K562 (cell line): Measurements from ENCODE around the gene FCGR2B. TPM values are rescaled to one million over a fixed set of nuclear protein-coding genes. Genes with fewer than 3 reads are reported as not detected.

Experiments used
- ATF4 ChIP-seq: fragments of 450-650 bp; formaldehyde crosslinking; IDR thresholded peaks from 2 replicates; pipeline ENCODE4 v1.4.0; 2022; ENCODE audit warnings: mild to moderate bottlenecking, moderate library complexity
- NR2C2 ChIP-seq, 2 experiments: fragments of 200-800 bp in 1 of 2; sonication (Bioruptor generic) in 1 of 2; sonication (generic) in 1 of 2; formaldehyde crosslinking in 1 of 2; IDR thresholded peaks; 2 replicates each; pipeline versions ENCODE4 v1.6.1 to v1.8.0; 2016 to 2022; ENCODE audit warnings: mild to moderate bottlenecking in 1 of 2, missing compliant biosample characterization in 1 of 2, missing genetic modification characterization in 1 of 2, missing genetic modification reagents in 1 of 2
- NRF1 ChIP-seq, 2 experiments: fragments of 450-650 bp; IDR thresholded peaks in 1 of 2; conservative IDR thresholded peaks in 1 of 2; 2 replicates each; pipeline ENCODE4 v1.6.1; 2014; ENCODE audit warnings: mild to moderate bottlenecking in 2 of 2
- PBX2 ChIP-seq, 2 experiments: IDR thresholded peaks in 1 of 2; conservative IDR thresholded peaks in 1 of 2; 2 replicates each; pipeline ENCODE4 v1.6.1; 2016; ENCODE audit warnings: low read depth in 2 of 2, mild to moderate bottlenecking in 1 of 2, missing compliant biosample characterization in 1 of 2, missing genetic modification characterization in 1 of 2, moderate library complexity in 1 of 2
- ZNF217 ChIP-seq: sonication (generic); formaldehyde crosslinking; IDR thresholded peaks from 2 replicates; pipeline ENCODE4 v1.8.0; 2022; ENCODE audit warnings: mild to moderate bottlenecking, missing genetic modification reagents
- ZNF232 ChIP-seq: sonication (generic); formaldehyde crosslinking; IDR thresholded peaks from 2 replicates; pipeline ENCODE4 v1.8.0; 2022; ENCODE audit warnings: mild to moderate bottlenecking, missing genetic modification reagents
- ZNF41 ChIP-seq: fragments of 250-450 bp; sonication (Bioruptor Pico); conservative IDR thresholded peaks from 2 replicates; pipeline ENCODE4 v1.4.0; 2020; ENCODE audit warnings: mild to moderate bottlenecking
- polyA plus RNA-seq, 8 experiments: library from polyadenylated mRNA; depleted of rRNA in 4 of 8; stranded (reverse) in 5 of 8; unstranded in 3 of 8; fragments of >200 nt; fragmentation: Nextera tagmentation in 2 of 8; fragmentation: Illumina TruSeq in 1 of 8; extraction: Ambion mirVana in 2 of 8; extraction: Trizol in 1 of 8; gene quantifications; 2 replicates each; pipeline versions ENCODE4 v1.2.1 to v1.2.3, GENCODE V29; 2011 to 2014; ENCODE audit warnings: inconsistent platforms in 1 of 8, missing spikeins in 1 of 8
- total RNA-seq, 7 experiments: library from RNA; depleted of rRNA in 6 of 7; stranded (reverse); fragments of >200 nt in 6 of 7; fragmentation: Illumina TruSeq in 2 of 7; extraction: Trizol in 2 of 7; gene quantifications; 2 replicates each; pipeline versions ENCODE4 v1.2.1 to v1.2.3, GENCODE V29; 2011 to 2021; ENCODE audit warnings: low replicate concordance in 1 of 7
- TF ChIP-seq, protein P1 (sequence below), 2 experiments: fragments of 450-650 bp; IDR thresholded peaks; 2 replicates each; pipeline ENCODE4 v1.6.1; 2018; ENCODE audit warnings: mild to moderate bottlenecking in 2 of 2, low read depth in 1 of 2; ENCODE audit not compliant: partially characterized antibody in 2 of 2
- TF ChIP-seq, protein P2 (sequence below): fragments of 450-650 bp; IDR thresholded peaks from 2 replicates; pipeline ENCODE4 v1.6.1; 2017; ENCODE audit warnings: antibody characterized with exemption, mild to moderate bottlenecking

FCGR2B gene
- total and polyA plus RNA-seq, 9 of the 15 experiments (the other 6 are each of a cell fraction or from before 2014, with no cell fraction given) = 1.7 to 8.9 (median 3.9) TPM

GRCh38 chr1:161706482-161707347 lies 43.8 kb downstream of the FCGR2B start, which contains the start of gene FCRLA (continued):
- TF ChIP-seq PBX2 (CRISPR knock-in tag; IDR thresholded peaks at IDR 0.05; ENCODE audit: low read depth) = no peak
- TF ChIP-seq PBX2 (tag; conservative IDR thresholded peaks at IDR 0.05; ENCODE audit: low read depth) = peak; percentile 57
- TF ChIP-seq NR2C2 (CRISPR knock-in tag; IDR thresholded peaks at IDR 0.05) = no peak
- TF ChIP-seq NR2C2 (tag; IDR thresholded peaks at IDR 0.05) = peak; percentile 82
- TF ChIP-seq, protein P1, sequence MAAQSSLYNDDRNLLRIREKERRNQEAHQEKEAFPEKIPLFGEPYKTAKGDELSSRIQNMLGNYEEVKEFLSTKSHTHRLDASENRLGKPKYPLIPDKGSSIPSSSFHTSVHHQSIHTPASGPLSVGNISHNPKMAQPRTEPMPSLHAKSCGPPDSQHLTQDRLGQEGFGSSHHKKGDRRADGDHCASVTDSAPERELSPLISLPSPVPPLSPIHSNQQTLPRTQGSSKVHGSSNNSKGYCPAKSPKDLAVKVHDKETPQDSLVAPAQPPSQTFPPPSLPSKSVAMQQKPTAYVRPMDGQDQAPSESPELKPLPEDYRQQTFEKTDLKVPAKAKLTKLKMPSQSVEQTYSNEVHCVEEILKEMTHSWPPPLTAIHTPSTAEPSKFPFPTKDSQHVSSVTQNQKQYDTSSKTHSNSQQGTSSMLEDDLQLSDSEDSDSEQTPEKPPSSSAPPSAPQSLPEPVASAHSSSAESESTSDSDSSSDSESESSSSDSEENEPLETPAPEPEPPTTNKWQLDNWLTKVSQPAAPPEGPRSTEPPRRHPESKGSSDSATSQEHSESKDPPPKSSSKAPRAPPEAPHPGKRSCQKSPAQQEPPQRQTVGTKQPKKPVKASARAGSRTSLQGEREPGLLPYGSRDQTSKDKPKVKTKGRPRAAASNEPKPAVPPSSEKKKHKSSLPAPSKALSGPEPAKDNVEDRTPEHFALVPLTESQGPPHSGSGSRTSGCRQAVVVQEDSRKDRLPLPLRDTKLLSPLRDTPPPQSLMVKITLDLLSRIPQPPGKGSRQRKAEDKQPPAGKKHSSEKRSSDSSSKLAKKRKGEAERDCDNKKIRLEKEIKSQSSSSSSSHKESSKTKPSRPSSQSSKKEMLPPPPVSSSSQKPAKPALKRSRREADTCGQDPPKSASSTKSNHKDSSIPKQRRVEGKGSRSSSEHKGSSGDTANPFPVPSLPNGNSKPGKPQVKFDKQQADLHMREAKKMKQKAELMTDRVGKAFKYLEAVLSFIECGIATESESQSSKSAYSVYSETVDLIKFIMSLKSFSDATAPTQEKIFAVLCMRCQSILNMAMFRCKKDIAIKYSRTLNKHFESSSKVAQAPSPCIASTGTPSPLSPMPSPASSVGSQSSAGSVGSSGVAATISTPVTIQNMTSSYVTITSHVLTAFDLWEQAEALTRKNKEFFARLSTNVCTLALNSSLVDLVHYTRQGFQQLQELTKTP (IDR thresholded peaks at IDR 0.05; ENCODE audit: low read depth in 1 of 2, partially characterized antibody in 2 of 2) = peak in 1 of 2 experiments; percentile 25
- 0 out of 2 replicates have a peak, but pooled peaks have one; percentile 38 for TF ChIP-seq ATF4 (CRISPR knock-in tag)
- TF ChIP-seq ZNF41 = no peak
- TF ChIP-seq, protein P2, sequence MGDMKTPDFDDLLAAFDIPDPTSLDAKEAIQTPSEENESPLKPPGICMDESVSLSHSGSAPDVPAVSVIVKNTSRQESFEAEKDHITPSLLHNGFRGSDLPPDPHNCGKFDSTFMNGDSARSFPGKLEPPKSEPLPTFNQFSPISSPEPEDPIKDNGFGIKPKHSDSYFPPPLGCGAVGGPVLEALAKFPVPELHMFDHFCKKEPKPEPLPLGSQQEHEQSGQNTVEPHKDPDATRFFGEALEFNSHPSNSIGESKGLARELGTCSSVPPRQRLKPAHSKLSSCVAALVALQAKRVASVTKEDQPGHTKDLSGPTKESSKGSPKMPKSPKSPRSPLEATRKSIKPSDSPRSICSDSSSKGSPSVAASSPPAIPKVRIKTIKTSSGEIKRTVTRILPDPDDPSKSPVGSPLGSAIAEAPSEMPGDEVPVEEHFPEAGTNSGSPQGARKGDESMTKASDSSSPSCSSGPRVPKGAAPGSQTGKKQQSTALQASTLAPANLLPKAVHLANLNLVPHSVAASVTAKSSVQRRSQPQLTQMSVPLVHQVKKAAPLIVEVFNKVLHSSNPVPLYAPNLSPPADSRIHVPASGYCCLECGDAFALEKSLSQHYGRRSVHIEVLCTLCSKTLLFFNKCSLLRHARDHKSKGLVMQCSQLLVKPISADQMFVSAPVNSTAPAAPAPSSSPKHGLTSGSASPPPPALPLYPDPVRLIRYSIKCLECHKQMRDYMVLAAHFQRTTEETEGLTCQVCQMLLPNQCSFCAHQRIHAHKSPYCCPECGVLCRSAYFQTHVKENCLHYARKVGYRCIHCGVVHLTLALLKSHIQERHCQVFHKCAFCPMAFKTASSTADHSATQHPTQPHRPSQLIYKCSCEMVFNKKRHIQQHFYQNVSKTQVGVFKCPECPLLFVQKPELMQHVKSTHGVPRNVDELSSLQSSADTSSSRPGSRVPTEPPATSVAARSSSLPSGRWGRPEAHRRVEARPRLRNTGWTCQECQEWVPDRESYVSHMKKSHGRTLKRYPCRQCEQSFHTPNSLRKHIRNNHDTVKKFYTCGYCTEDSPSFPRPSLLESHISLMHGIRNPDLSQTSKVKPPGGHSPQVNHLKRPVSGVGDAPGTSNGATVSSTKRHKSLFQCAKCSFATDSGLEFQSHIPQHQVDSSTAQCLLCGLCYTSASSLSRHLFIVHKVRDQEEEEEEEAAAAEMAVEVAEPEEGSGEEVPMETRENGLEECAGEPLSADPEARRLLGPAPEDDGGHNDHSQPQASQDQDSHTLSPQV = peak; percentile 16; the same call in 1 of the 2 replicates
- TF ChIP-seq NRF1 (conservative IDR thresholded peaks at IDR 0.05 in 1 of 2, IDR thresholded peaks at IDR 0.05 in 1 of 2) = peak; percentile 42 to 52; a peak in 2 of 4 replicates
- no peak for TF ChIP-seq ZNF232 (CRISPR knock-in tag)
- no peak for TF ChIP-seq ZNF217 (CRISPR knock-in tag)
